ENCODE data around the gene KCNIP2. TPM values are rescaled to one million over a fixed set of nuclear protein-coding genes. Genes with fewer than 3 reads are reported as not detected.

The KCNIP2 gene
- total and polyA plus RNA-seq, 2 of the 13 experiments (the other 11 are each of a cell fraction or from before 2014, with no cell fraction given): 0.42 to 0.70 TPM

GRCh38 chr10:101839416-101840063 is 4.1 kb downstream of the KCNIP2 start:
- H3K9me3 ChIP-seq (ENCODE audit: low read length): no peaks in the 10 kb centered on the region
- no peak overlapping the region for H3K9ac ChIP-seq (ENCODE audit: insufficient read depth, low read depth, low read length)
- ChIA-PET POLR2A (interaction anchor here (1.5 kb wide), 1 partner anchor 170 kb away, joined by 5 read pairs; no protein-coding TSS in a partner anchor), CTCF (ENCODE audit: low intra/inter-chr PET ratio, low total read pairs) (no interaction called here)
- WGBS (ENCODE audit: low lambda C conversion rate): 80% methylated on average over 28 of the region's 36 CpGs
- H3K79me2 ChIP-seq (ENCODE audit: insufficient read depth, low read length): no peaks in the 10 kb centered on the region
- no peak overlapping the region for H3K27ac ChIP-seq (ENCODE audit: extremely low read length, insufficient read depth, low read length)
- intact Hi-C loops (cut with micrococcal nuclease; ENCODE audit: unreplicated experiment) (loop anchor here (1.0 kb wide), 1 partner anchor 170 kb away; no protein-coding TSS in a partner anchor), in situ Hi-C loops (cut with HindIII; ENCODE audit: extremely low pct_ligation_motif_present, low pct_unique_long_range_greater_than_20kb) (loop anchor here (5.0 kb wide), 1 partner anchor 173 kb away; no protein-coding TSS in a partner anchor)
- no peak for FAIRE-seq
- H3K4me1 ChIP-seq (ENCODE audit: insufficient read depth, low read length): peaks cover 33% of the 10 kb centered on the region
- H4K20me1 ChIP-seq (ENCODE audit: insufficient read depth, low read length): peaks cover 16% of the 10 kb centered on the region; the same call in 1 of the 2 replicates
- no peak for DNase-seq (ENCODE audit: low spot score)
- no peaks in the 10 kb centered on the region for H3K36me3 ChIP-seq (replicated peaks in 1 of 2; ENCODE audit: control insufficient read depth in 1 of 2, insufficient read depth in 2 of 2, low read length in 2 of 2)
- no peak overlapping the region for H2AFZ ChIP-seq (ENCODE audit: low read length)
- H3K4me2 ChIP-seq (ENCODE audit: low read depth, low read length): peak overlapping the region; percentile 46
- TF ChIP-seq, protein P1, sequence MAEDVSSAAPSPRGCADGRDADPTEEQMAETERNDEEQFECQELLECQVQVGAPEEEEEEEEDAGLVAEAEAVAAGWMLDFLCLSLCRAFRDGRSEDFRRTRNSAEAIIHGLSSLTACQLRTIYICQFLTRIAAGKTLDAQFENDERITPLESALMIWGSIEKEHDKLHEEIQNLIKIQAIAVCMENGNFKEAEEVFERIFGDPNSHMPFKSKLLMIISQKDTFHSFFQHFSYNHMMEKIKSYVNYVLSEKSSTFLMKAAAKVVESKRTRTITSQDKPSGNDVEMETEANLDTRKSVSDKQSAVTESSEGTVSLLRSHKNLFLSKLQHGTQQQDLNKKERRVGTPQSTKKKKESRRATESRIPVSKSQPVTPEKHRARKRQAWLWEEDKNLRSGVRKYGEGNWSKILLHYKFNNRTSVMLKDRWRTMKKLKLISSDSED (CRISPR knock-in tag; IDR thresholded peaks at IDR 0.05): no peak
- no peak for TF ChIP-seq ZSCAN20 (CRISPR knock-in tag; IDR thresholded peaks at IDR 0.05; ENCODE audit: borderline replicate concordance)
- H3K4me3 ChIP-seq (replicated peaks in 1 of 3; ENCODE audit: insufficient read depth in 1 of 3, low read depth in 2 of 3, low read length in 3 of 3): no peak overlapping the region
- no TSS peak for BruUV-seq (replicated peaks)
- peak; percentile 6; the same call in 1 of the 3 replicates for ATAC-seq
- H3K27me3 ChIP-seq (ENCODE audit: control insufficient read depth in 1 of 2, insufficient read depth in 2 of 2, low read length in 2 of 2): no peaks in the 10 kb centered on the region

- DNase-seq (ENCODE audit: low spot score): no peak
- H3K4me1 ChIP-seq (ENCODE audit: insufficient read depth, low read length): peaks cover 33% of the 10 kb centered on the region
- no peak overlapping the region for H3K4me2 ChIP-seq (ENCODE audit: low read depth, low read length)
- H3K79me2 ChIP-seq (ENCODE audit: insufficient read depth, low read length): no peaks in the 10 kb centered on the region
- H4K20me1 ChIP-seq (ENCODE audit: insufficient read depth, low read length): peaks cover 16% of the 10 kb centered on the region; the same call in 1 of the 2 replicates
- no peak for FAIRE-seq
- no peak overlapping the region for H3K9ac ChIP-seq (ENCODE audit: insufficient read depth, low read depth, low read length)
- H2AFZ ChIP-seq (ENCODE audit: low read length): no peak overlapping the region
- intact Hi-C loops (cut with micrococcal nuclease; ENCODE audit: unreplicated experiment): no loop called here
- no peaks in the 10 kb centered on the region for H3K9me3 ChIP-seq (ENCODE audit: low read length)
- 80% methylated on average over 1 of the region's 1 CpG for WGBS (ENCODE audit: low lambda C conversion rate)
- no peak overlapping the region for H3K4me3 ChIP-seq (replicated peaks in 1 of 3; ENCODE audit: insufficient read depth in 1 of 3, low read depth in 2 of 3, low read length in 3 of 3)
- H3K27ac ChIP-seq (ENCODE audit: extremely low read length, insufficient read depth, low read length): no peak overlapping the region
- H3K27me3 ChIP-seq (ENCODE audit: control insufficient read depth in 1 of 2, insufficient read depth in 2 of 2, low read length in 2 of 2): no peaks in the 10 kb centered on the region
- in situ Hi-C loops (cut with HindIII; ENCODE audit: extremely low pct_ligation_motif_present, low pct_unique_long_range_greater_than_20kb): no loop called here
- H3K36me3 ChIP-seq (replicated peaks in 1 of 2; ENCODE audit: control insufficient read depth in 1 of 2, insufficient read depth in 2 of 2, low read length in 2 of 2): no peaks in the 10 kb centered on the region
- no TSS peak for BruUV-seq (replicated peaks)
- POLR2A ChIA-PET: no interaction called here
- CTCF ChIA-PET (ENCODE audit: low intra/inter-chr PET ratio, low total read pairs): no interaction called here
- no peak for TF ChIP-seq ZNF256 (CRISPR knock-in tag; conservative IDR thresholded peaks at IDR 0.05)
- TF ChIP-seq RORA (CRISPR knock-in tag; IDR thresholded peaks at IDR 0.05): no peak
- TF ChIP-seq RAD51 (IDR thresholded peaks at IDR 0.05; ENCODE audit: borderline replicate concordance): no peak
- TF ChIP-seq ZSCAN9 (CRISPR knock-in tag; IDR thresholded peaks at IDR 0.05; ENCODE audit: borderline replicate concordance): no peak
- TF ChIP-seq, protein P2, sequence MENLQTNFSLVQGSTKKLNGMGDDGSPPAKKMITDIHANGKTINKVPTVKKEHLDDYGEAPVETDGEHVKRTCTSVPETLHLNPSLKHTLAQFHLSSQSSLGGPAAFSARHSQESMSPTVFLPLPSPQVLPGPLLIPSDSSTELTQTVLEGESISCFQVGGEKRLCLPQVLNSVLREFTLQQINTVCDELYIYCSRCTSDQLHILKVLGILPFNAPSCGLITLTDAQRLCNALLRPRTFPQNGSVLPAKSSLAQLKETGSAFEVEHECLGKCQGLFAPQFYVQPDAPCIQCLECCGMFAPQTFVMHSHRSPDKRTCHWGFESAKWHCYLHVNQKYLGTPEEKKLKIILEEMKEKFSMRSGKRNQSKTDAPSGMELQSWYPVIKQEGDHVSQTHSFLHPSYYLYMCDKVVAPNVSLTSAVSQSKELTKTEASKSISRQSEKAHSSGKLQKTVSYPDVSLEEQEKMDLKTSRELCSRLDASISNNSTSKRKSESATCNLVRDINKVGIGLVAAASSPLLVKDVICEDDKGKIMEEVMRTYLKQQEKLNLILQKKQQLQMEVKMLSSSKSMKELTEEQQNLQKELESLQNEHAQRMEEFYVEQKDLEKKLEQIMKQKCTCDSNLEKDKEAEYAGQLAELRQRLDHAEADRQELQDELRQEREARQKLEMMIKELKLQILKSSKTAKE (CRISPR knock-in tag; IDR thresholded peaks at IDR 0.05; ENCODE audit: borderline replicate concordance): no peak
- no peak for TF ChIP-seq ZNF274 (CRISPR knock-in tag; IDR thresholded peaks at IDR 0.05)
- TF ChIP-seq CEBPB (IDR thresholded peaks at IDR 0.05; ENCODE audit: borderline replicate concordance, low read depth, low read length): no peak
- no peak for ATAC-seq
These were observed 4.6 kb downstream of the KCNIP2 start for GRCh38 chr10:101839002-101839401.
